ENCODE measurements around the gene RHCE.
"Not testable (repeated sequence)": the region's sequence is repeated elsewhere in the genome, so short reads cannot be mapped to it uniquely, and the experiment has no call there.

GRCh38 chr1:25382543-25382942, 38.1 kb downstream of the RHCE start:
- TF ChIP-seq, protein P1, sequence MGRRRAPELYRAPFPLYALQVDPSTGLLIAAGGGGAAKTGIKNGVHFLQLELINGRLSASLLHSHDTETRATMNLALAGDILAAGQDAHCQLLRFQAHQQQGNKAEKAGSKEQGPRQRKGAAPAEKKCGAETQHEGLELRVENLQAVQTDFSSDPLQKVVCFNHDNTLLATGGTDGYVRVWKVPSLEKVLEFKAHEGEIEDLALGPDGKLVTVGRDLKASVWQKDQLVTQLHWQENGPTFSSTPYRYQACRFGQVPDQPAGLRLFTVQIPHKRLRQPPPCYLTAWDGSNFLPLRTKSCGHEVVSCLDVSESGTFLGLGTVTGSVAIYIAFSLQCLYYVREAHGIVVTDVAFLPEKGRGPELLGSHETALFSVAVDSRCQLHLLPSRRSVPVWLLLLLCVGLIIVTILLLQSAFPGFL (CRISPR knock-in tag; IDR thresholded peaks at IDR 0.05) = not testable (repeated sequence)
- not testable (repeated sequence) for TF ChIP-seq HDAC3 (IDR thresholded peaks at IDR 0.05; ENCODE audit: borderline replicate concordance, partially characterized antibody); KDM1A (IDR thresholded peaks at IDR 0.05); PHTF2 (CRISPR knock-in tag; IDR thresholded peaks at IDR 0.05); GABPA (tag; conservative IDR thresholded peaks at IDR 0.05; ENCODE audit: low read depth); SMC3 (conservative IDR thresholded peaks at IDR 0.05; ENCODE audit: insufficient read depth, low read depth, low read length); POLR2A (conservative IDR thresholded peaks at IDR 0.05); PHF21A (IDR thresholded peaks at IDR 0.05; ENCODE audit: borderline replicate concordance, low read depth); MAZ (CRISPR knock-in tag; conservative IDR thresholded peaks at IDR 0.05 in 1 of 2, IDR thresholded peaks at IDR 0.05 in 1 of 2); HCFC1 (IDR thresholded peaks at IDR 0.05; ENCODE audit: low read depth, low read length)

All from K562 (cell line).